ENCODE data around the gene BNIP1.

BNIP1 gene

DNA sequence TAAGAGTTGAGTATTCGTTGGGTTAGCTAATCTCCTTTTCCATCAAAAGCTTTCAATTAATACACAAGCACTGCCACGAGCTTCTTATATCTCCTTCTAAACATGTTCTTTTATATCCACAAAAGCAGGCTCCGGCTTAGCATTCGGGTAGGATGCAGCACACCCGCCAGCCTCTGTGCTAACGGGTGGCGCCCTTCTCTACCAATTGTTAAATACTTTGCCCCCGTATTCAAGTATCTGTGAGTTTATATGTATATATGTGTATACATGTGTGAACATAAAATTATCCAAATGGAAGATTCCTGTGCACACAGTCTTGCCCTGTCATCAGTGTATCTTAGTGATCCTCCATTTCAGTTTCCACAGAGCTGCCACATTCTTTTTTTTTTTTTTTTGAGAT, 27.8 kb downstream of the BNIP1 start:
- no peak for DNase-seq

DNA sequence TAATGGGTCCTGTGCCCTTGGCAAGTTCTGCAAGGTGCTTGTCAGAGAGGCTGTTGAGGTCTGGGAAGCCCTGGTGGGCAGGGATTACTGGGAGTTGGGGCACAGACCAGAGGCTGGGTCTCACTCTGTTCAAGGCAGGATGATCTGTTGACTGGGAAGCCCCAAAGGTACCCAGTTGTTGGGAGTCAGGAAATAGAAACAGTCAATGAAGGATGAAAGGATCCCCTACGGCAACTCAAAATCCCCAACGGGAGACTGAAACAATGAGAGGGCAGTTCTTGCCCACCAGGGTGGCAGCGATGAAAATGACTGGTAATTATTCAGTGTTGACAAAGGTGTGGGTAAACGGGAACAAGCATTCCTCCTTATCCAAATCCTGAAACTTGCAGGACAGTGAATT, 31.2 kb downstream of the BNIP1 start:
- DNase-seq, result no peak

DNA sequence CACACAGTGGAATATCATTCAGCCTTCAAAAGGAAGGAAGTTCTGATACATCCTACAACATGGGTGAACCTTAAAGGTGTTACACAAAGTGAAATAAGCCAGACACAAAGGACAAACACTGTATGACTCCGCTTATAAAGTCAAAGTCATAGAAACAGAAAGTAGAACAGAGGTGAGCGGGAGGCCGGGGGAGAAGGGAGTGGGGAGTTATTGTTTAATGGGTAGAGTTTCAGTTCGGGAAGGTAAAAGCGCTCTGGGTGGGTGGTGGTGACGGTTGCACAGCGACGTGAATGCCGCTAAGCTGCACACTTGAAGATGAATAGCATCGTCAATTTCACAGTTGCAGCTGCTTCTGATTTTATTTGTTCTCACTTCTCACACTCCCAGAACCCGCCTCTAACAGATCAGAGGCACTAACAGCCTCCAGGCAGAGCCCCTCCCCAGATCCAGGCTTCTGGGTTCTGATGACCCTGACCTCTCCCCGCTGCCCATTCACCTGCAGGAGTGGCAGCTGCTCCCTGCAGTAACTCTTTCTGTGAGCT, 34.1 kb downstream of the BNIP1 start:
- DNase-seq, result peak; percentile 61

DNA sequence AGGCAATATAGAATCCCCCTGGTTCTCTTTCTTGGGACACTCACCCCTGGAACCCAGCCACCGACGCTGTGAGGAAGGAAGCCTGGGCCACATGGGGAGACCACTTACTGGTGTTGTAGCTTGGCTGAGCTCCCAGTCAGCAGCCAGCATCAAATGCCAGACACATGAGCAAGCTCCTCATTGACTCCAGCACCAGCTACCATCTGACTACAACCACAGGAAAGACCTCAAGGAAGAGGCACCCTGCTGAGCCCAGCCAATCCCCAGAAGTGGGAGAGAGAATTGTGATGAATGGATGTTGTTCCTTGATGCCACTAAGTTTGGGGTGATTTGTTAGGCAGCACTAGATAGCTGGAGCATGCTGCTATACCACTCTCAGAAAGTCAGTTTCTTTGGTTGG, 36.0 kb downstream of the BNIP1 start:
- peak; percentile 24 for DNase-seq

DNA sequence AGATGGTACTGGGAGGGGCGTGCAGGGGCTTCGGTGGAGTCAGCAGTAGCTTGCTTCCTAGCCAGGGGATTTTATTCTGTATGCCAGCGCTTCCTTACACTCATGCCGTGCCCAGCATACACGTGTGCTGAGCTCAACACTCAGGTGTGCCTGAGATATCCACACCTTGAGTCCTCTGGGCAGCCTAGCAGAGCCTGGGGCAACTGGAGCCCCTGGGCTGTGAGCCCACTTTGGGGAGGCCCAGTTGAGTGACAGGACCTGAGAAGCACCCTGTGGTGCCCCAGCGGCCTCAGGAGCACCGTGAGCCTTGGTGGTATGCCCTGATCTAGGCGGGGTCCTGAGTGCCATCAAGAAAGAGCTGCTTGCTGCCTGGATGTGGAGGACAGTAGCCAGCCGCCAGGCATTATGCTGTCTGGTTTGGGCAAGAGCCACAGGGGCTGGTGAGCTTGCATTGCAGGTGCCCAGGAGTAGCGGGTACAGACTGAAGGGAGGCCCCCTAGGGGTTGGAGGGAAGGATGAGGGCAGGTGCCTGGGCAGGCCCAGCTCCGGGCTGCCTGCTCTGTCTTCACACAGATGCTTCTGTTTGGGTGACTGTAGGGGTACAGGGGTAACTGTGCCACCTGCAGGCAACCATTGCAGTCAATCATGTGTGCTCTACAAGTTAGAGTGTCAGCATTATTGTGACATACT, 42.9 kb downstream of the BNIP1 start:
- no peak for DNase-seq

DNA sequence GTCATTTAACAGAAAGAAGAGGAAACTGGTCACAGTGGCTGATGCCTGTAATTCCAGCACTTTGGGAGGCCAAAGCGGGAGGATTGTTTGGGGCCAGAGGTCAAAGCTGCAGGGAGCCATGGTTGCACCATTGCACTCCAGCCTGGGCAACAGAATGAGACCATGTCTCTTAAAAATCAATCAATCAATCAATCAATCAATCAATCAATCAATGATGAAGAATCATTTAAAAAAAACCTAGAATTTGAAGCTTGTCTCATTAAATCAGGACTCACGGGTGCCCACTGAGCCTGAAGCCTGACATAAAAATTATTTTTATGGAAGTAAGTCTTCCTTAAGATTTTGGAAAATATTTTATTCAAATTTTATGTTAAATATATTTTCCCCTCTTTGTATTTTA, 43.9 kb downstream of the BNIP1 start:
- no peak for DNase-seq

DNA sequence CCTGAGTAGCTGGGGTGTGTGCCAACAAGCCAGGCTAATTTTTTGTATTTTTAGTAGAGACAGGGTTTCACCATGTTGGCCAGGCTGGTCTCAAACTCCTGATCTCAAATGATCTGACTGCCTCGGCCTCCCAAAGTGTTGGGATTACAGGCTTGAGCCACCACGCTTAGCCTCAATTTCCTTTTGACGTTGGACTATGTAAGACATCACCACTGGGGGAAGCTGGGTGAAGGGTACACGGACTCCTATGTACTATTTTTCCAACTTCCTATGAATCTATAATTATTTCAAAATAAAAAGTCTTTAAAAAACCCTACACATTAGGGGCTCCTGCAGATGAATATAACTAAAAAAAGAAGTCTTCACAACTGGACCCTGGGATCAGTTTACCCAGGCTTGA, 46.7 kb downstream of the BNIP1 start:
- no peak for DNase-seq

DNA sequence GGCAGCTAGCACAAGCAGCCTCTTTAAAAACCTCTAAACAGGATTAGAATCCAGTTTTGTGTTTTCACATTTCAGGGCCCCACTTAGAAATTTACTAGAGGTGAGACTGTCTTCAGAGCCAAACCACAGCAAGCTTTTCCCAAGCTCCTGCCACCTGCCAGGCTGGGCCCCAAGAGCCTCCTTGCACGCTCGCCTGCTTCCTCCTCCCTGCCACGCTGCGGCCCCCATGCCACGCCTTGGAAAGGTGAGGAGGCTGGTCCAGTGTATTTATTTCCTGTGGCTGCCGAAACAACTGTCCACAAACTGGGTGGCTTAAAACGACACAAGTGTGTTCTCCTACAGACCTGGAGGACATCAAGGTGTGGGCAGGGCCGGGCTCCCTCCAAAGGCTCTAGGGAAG, 47.2 kb downstream of the BNIP1 start:
- DNase-seq, result no peak

DNA sequence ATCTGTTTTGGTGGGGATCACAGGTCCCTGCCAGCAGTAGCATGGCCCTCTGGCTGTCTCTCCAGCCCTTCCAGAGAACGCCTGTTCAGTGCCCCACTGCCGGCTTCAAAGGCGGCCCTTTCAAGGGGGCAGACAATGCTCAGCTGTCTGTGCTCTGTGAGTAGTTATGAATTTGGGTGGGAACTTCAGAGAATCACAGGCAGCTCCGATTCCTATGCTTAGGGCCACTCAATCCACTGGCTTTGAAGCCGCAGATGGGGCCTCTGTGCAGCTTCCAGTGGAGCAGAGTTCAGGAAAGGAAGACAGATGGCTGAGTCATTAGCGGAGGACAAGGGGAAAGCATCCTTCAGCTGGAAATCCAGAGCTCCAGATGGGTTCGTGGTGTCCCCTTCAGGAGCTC, 48.2 kb downstream of the BNIP1 start:
- DNase-seq, result no peak

DNA sequence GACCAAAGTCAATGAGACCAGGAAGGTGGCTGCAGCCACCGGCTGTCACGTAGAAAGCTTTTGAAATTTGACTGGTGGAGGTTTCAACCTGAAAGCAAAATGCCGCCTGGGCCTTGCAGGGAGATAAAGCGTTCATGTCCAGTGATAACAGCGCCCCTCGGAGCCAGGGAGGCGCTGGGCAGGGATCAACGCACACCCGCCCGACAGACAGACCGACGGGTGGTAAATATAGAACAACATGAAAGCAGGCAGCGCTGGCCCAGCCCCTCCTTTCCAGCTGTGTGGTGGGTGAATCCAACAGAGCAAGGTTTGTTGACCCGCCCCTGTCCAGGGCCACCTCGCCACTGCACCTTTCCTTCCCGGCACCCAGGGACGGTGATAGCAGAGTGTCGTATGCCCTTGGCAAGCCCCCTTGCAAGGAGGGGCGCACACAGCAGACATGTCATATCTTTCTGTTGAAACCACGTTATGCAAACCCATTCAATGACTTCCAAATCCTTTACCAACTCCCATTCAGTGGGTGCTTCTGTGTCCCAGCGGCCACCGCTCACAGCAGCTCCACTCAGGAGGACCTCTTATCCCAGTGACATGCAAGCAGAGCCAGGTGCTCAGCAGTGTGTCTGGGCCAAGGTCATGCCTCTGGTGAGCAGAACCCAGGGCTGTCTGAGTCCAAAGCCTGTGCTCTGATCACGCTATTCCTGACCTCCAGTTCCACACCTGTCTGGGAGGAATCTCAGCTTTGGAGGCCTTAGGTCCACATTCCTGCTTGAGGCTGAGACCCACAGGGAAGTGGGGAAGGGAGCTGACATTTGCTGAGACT, 52.0 kb downstream of the BNIP1 start:
- no peak for DNase-seq

DNA sequence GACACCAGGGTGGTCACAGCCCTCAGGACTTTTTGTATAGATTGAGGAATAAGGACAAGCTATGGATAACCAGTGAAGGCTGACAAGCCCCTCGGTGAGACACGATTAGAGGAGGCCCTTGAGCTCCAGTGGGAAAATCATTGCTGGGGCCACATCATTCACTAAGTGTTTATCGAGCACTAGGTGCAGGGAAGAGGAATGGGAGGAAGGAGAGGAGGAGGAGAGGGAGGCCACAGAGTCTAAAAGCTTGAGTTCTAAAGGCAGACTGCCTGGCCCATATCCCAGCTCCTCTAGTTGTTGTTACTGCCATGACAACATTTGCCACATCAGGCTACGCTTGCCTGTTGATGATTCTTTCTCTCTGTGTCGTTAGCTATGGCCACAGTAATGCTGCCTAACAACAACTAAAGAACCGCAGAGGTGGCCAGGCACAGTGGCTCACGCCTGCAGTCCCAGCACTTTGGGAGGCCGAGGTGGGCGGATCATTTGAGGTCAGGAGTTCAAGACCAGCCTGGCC, 53.1 kb downstream of the BNIP1 start:
- DNase-seq, result no peak

DNA sequence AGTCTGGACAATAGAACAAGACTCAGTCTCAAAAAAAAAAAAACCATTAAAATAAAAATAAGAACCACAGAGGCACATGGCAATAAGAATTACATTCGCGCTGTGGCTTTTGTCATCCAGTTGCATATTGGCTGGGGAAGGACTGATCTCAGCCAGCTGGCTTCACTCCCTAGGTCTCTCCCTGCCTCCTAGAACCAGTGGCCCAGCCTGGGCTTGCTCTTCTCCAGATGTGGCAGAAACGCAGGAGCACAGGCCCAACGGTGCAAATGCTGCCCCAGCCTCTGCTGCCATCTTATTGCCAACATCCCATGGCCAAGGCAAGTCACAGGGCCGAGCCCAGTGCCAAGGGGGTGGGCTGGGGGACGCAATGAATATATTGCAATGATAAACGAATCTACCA, 53.7 kb downstream of the BNIP1 start:
- DNase-seq, result no peak

DNA sequence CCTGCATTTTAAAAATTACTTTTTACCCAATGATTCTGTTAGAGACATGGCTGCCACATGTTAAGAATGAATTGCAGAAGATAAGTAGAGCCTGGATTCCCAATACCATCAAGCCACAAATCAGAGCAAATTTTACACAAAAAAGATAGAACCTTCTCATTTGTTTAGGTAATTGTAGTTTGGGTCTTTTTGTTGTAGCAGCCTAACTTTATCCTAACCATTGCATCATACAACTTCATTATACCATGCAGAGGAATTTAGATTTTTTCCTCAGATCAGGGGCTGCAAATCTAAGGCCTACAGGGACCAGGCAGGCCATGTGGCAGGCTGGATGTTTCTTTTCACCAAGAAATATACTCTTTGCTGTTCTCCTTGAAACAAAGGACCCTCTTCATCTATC, 56.0 kb downstream of the BNIP1 start:
- no peak for DNase-seq

DNA sequence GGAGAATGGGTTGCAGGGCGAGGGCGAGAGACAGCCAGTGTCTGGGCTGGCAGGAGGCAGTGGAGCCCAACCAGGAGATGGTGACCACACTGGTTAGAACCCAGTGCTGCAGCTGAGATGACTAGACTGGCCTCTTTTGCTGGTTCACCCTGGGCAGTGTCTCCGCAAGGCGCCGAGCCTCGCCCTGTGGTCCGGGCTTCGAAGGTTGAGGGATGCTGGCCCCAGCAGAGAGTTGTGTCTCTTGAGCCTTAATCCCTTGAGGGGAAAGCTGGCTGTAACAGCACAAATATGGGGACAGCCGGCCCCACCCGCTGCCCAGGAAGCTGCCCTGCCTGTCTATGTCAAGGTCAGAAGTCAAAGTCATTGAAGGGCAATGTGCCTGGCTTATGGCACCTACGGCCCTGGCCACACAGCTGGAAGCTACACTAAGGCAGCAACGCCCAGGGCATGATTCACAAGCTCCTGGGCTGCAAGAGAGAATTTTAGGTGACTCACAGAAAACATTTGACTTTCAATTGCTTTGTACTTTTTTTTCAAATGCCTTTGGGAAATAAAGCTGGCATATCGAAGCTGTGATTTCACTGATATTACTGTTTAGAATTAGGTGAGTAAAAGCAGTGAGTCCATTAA, 57.4 kb downstream of the BNIP1 start:
- DNase-seq, result no peak

DNA sequence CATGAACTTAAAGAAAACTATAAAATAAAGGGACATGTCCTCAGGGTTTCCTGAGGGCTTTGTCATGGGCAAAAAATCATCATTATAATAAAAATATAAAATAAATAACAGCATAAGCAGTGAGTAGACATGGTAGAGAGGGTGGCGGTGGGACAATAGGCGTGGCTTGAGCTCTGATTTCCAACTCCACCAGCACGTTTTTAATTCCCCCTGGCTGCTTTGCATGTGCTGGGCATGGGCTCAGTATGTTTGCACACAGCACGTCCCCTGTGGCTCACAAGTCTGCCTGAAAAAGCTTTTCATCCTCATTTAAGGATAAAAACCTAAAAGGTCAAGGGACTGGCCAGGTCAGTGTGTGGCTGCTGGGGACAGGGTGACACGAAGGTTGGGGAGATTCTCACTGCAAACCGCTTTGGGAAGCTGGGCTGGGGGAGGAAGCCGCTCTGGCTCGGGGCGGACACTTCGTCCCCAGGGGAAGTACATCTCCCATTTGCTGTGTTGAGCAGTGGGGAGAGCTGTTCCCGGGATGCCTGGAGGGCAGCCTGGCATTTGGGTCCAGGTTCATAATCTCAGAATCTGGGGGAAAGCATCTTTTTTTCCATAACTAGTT, 58.0 kb downstream of the BNIP1 start:
- no peak for DNase-seq

DNA sequence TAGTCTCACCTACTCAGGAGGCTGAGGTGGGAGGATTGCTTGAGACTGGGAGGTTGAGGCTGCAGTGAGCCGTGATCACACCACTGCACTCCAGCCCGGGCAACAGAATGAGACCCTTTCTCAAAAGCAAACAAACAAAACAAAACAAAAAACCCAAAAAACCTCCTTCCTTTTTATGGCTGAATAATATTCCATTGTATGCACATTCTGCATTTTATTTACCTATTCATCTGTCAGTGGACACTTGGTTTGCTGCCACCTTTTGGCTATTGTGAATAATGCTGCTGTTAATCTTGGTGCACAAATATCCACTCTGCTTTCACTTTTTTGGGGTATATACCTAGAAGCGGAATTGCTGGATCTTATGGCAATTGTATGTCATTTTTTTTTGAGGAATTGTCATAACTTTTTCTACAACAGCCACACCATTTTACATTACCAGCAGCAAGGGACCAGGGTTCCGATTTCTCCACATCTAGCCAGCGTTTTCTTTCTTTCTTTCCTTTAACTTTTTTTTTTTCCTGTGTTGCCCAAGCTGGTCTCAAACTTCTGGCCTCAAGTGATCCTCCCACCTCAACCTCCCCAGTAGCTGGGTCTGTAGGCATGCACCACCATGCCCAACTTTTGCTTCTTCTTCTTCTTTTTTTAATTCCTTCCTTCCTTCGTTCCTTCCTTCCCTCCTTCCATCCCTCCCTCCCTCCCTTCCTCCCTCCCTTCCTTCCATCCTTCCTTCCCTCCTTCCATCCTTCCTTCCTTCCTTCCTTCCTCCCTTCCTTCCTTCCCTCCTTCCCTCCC, 60.1 kb downstream of the BNIP1 start:
- peak; percentile 17 for DNase-seq

DNA sequence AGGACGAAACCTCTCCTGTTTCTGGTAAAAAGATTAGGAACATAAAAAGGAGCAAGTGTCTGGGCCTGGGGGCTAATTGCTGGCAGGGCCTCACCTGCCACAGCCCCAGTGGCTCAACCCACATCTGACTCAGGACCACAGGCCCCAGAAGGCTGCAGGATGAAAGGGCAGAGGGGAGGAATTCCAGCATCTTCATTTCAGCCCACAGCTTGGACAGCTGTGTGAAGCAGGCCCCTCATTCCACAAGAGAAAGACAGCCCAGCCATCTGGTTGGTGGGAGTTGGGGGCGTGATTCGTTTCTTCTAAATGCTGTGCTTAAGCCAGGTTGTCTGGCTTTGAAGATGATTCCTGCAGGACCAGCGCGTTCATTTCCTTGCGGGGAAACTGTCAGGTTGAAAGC, 61.6 kb downstream of the BNIP1 start:
- DNase-seq, result no peak

DNA sequence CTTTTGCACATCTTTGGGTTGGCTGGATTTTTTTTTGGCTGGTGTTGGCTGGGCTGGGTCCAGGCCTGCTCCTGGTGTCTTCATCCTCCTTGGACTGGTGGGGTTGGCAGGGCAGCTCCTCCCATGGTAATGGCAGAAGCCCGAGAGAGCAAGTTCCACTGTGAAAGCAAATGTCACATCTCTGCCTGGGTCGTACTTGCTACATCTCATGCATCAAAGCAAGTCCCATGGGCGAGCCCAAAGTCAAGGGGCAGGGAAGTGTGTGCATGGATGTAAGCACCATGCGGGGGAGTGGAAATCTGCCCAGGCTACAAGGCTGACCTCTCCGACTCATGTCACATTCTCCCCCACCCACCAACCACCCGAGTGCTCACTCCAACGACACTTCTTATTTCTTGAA, 64.0 kb downstream of the BNIP1 start:
- no peak for DNase-seq

DNA sequence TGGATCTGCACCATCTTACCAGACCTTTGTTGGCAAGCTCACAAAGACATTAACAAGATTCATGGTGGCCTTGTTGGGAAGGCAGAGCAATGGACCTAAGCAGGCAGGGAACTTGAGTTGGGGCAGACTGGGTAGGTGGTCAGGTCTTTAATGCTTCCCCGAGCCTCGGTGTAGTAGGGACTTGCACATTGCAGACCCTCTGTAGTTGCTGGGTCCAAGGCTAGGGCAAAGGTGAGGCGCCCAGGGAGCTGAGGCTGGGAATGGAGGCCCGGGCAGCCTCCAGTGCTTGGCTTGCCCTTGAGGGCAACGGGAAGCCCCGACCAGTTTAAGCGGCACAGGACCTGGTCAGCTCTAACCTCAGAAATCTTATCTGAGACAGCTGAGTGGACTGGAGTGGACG, 66.5 kb downstream of the BNIP1 start:
- DNase-seq, result no peak

DNA sequence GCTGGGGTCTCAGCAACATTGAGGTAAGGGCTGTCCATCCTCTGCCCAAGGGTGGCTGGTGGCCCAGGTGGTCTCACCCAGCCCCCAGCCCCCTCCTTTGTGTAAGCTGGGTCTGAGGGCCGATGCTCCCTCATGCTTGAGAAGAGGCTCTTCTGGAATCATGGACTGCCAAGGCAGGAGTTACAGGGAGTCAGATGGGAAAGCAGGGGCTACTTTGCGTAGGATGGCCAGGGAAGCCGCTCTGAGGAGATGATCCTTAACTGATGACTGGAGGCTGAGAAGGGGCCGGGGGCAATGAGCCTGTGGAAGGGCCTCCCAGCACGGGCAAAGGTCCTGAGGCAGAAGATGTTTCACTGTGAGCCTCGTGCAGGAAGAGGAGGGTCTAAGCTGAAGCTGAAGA, 67.0 kb downstream of the BNIP1 start:
- no peak for DNase-seq

DNA sequence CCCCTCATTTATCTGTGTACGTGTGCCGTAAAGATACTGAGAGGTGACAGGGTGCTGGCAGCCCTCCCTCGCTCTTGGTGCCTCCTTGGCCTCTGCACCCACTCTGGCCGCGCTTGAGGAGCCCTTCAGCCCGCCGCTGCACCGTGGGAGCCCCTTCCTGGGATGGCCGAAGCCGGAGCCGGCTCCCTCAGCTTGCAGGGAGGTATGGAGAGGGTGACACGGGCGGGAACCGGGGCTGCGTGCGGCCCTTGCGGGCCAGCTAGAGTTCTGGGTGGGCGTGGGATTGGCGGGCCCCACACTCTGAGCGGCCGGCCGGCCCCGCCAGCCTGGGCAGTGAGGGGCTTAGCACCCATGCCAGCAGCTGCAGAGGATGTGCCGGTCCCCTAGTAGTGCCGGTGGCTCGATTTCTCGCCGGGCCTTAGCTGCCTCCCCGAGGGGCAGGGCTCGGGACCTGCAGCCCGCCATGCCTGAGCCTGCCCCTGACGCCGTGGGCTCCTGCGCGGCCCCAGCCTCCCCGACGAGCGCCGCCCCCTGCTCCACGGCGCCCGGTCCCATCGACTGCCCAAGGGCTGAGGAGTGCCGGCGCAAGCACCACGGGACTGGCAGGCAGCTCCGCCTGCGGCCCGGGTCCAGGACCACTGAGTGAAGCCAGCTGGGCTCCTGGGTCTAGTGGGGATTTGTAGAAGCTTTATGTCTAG, 69.1 kb downstream of the BNIP1 start:
- DNase-seq, result no peak
